ENCODE measurements around the gene ARSG. TPM values are rescaled to one million over a fixed set of nuclear protein-coding genes. Genes with fewer than 3 reads are reported as not detected.

ARSG gene
- total and polyA plus RNA-seq, 10 of the 15 experiments (the other 5 are each of a cell fraction or from before 2014, with no cell fraction given) = 2.9 to 13.5 (median 7.6) TPM

GRCh38 chr17:68429881-68430280 lies 138.6 kb downstream of the ARSG start:
- no peak overlapping the region for H3K27ac ChIP-seq (ENCODE audit: control insufficient read depth, insufficient read depth)
- H4K20me1 ChIP-seq (ENCODE audit: control insufficient read depth, insufficient read depth) = no peaks in the 10 kb centered on the region
- no TSS peak for BruUV-seq (replicated peaks)
- no peaks in the 10 kb centered on the region for H3K79me2 ChIP-seq (ENCODE audit: control insufficient read depth, insufficient read depth, low read length)
- no peak overlapping the region for H3K4me2 ChIP-seq (ENCODE audit: control insufficient read depth, insufficient read depth)
- ChIA-PET SMC1A (ENCODE audit: uncharacterized antibody, unreplicated experiment) (no interaction called here), RAD21 (ENCODE audit: unreplicated experiment) (no interaction called here), CTCF (interaction anchor here (1.3 kb wide), 1 partner anchor 166 kb away, joined by 3 read pairs; no protein-coding TSS in a partner anchor), POLR2A (no interaction called here)
- 98% methylated on average over 11 of the region's 11 CpGs for WGBS (ENCODE audit: insufficient coverage, insufficient replicate concordance, low lambda C conversion rate, missing lambda C conversion rate)
- in situ Hi-C loops (cut with MboI) (loop anchor here (10.0 kb wide), 1 partner anchor 165 kb away; no protein-coding TSS in a partner anchor), intact Hi-C loops (cut with micrococcal nuclease; ENCODE audit: unreplicated experiment) (no loop called here)
- peaks cover 5 to 10% of the 10 kb centered on the region in 2 experiments; a peak in 3 of 4 replicates for H3K36me3 ChIP-seq (ENCODE audit: control insufficient read depth in 2 of 2, insufficient read depth in 2 of 2, low read length in 1 of 2)
- FAIRE-seq (no peak), ATAC-seq (no peak), DNase-seq (ENCODE audit: low read depth, low spot score) (no peak)
- H3K9ac ChIP-seq (ENCODE audit: control insufficient read depth, insufficient read depth, low read length) = no peak overlapping the region
- H3K27me3 ChIP-seq (replicated peaks in 1 of 2; ENCODE audit: control insufficient read depth in 2 of 2, insufficient read depth in 2 of 2, low read length in 1 of 2) = no peaks in the 10 kb centered on the region
- no peak overlapping the region for H3K4me3 ChIP-seq
- no peaks in the 10 kb centered on the region for H3K9me3 ChIP-seq (replicated peaks; ENCODE audit: control insufficient read depth, insufficient read depth, low read length)
- TF ChIP-seq STAT1 (conservative IDR thresholded peaks at IDR 0.05) = no peak
- TF ChIP-seq SUZ12 (IDR thresholded peaks at IDR 0.05; ENCODE audit: unreplicated experiment) = no peak
- no peak for TF ChIP-seq NR2C1 (IDR thresholded peaks at IDR 0.05)
- TF ChIP-seq SIX5 (IDR thresholded peaks at IDR 0.05; ENCODE audit: low read depth, low read length, severe bottlenecking) = no peak
- TF ChIP-seq E2F8 (IDR thresholded peaks at IDR 0.05; ENCODE audit: low read depth, partially characterized antibody) = no peak
- TF ChIP-seq ZBTB11 (CRISPR knock-in tag; IDR thresholded peaks at IDR 0.05) = no peak
- no peak for TF ChIP-seq NFYA (IDR thresholded peaks at IDR 0.05; ENCODE audit: borderline replicate concordance, low read depth, low read length)
- TF ChIP-seq PML (IDR thresholded peaks at IDR 0.05; ENCODE audit: low read length) = no peak
- TF ChIP-seq RAD21 (IDR thresholded peaks at IDR 0.05; ENCODE audit: insufficient read depth, low read depth, low read length) = no peak
- no peak for TF ChIP-seq E2F4 (IDR thresholded peaks at IDR 0.05; ENCODE audit: low read depth, low read length)
- no peak for TF ChIP-seq CBX5 (IDR thresholded peaks at IDR 0.05; ENCODE audit: low read depth)
- TF ChIP-seq BCL11A (IDR thresholded peaks at IDR 0.05; ENCODE audit: low read depth, low read length) = no peak
- TF ChIP-seq SMAD1 (IDR thresholded peaks at IDR 0.05; ENCODE audit: low read depth, partially characterized antibody) = no peak
- no peaks in the 10 kb centered on the region for H3K4me1 ChIP-seq (ENCODE audit: control insufficient read depth, insufficient read depth, low read length)
- no peak overlapping the region for H2AFZ ChIP-seq (ENCODE audit: control insufficient read depth, low read depth, low read length)
